ENCODE measurements around the gene MYO10. TPM values are rescaled to one million over a fixed set of nuclear protein-coding genes. Genes with fewer than 3 reads are reported as not detected.

Gene MYO10
- total RNA-seq, result 70.2 and 94.8 TPM in 2 replicates

GRCh38 chr5:16936150-16936988, at the start of gene MYO10:
Gene MYO10, minus strand, starts transcription at chr5:16936288. Its CDS starts 480 bp downstream, at chr5:16935808.

DNA sequence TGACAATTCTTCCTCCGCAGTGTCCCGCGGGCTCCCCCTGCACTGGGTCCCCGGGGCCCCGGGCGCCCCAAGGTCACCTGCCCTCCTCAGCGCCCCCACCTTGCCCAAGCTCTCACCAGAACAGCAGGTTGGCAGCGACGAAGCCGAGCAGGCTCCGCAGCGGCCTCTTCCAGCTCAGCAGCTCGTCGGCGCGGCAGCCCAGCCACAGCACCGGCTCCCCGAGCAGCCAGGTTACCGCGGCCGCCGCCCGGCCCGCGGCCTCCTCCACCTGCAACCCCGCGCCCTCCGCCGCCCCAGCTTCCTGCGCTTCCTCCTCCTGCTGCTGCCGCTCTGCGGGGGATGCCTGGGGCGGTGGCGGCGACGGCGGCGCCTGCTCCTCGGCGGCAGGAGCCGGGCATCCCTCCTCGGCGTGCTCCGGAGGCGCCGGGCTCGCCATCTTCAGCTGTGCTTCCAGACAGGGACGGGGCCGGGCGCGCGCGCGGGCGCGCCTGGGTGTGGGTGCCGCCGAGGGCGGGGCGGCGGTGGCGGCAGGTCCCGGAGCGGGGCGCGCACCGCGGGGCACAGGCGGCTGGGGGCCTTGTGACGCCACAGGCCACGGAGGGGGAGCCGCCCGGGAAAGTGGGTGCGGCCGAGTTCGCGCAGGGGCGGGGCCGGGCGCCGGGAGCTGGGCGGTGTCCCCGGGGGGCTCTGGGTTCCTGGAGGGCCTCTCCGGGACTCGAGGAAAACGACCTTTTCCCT, 319.4 kb downstream of the MYO10 start, which contains the start of gene RETREG1:
TSS of gene RETREG1 (minus strand) at position 462 of the 738 bp plus-strand sequence. CDS start at position 436, 26 bp downstream.

Measured in endothelial cell of coronary artery (primary cell).